ENCODE data around the gene CEP112.

CEP112 gene

DNA sequence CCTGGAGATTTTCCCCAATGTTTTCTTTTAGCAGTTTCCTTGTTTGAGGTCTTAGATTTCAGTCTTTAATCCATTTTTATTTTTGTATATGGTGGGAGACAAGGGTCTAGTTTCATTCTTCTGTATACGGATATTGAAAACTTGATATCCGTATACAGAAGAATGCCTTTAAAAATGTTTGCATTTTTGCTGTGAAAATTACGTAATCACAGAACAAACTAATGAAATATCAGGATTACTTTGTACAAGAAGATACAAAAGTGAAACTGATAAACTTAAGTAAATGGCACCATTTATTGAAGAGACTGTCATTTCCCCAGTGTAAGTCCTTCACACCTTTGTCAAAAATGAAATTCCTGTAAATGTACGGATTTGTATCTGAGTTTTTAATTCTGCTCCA is 13.3 kb downstream of the CEP112 start:
- DNase-seq (ENCODE audit: low read depth, low spot score) = no peak
- H3K36me3 ChIP-seq (ENCODE audit: insufficient read depth, low read length) = peaks cover 36% of the 10 kb centered on the region
- H3K9ac ChIP-seq (ENCODE audit: insufficient read length) = no peak overlapping the region
- no peak overlapping the region for H3K27ac ChIP-seq
- no peaks in the 10 kb centered on the region for H3K9me3 ChIP-seq (ENCODE audit: low read depth, low read length)
- no peak for TF ChIP-seq FOXP2 (optimal IDR thresholded peaks at IDR 0.05; ENCODE audit: control extremely low read depth, extremely low read length, insufficient read depth)
- no peak for TF ChIP-seq POLR2AphosphoS5 (IDR thresholded peaks at IDR 0.05; ENCODE audit: borderline replicate concordance, low read depth, low read length)
- TF ChIP-seq EZH2 (IDR thresholded peaks at IDR 0.05) = no peak
- H3K4me3 ChIP-seq = no peak overlapping the region

DNA sequence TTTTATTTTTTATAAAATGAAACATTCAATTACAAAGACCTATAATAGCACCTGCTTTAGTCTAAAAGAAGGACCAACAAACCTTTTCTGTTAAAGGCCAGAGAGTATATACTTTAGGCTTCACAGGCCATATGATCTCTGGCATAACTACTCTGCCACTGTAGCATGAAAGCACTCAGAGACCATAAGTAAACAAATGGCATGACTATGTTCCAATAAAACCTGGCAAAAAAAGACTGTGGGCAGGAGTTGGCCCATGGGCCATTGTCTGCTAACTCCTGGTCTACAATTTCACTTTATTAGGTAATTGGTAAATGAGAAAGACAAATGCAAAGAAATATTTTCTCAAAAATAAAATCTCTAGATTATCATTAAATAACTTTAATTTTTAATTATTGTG is 14.9 kb downstream of the CEP112 start:
- no peak for TF ChIP-seq POLR2AphosphoS5 (IDR thresholded peaks at IDR 0.05; ENCODE audit: borderline replicate concordance, low read depth, low read length)
- no peak for TF ChIP-seq FOXP2 (optimal IDR thresholded peaks at IDR 0.05; ENCODE audit: control extremely low read depth, extremely low read length, insufficient read depth)
- DNase-seq (ENCODE audit: low read depth, low spot score) = no peak

DNA sequence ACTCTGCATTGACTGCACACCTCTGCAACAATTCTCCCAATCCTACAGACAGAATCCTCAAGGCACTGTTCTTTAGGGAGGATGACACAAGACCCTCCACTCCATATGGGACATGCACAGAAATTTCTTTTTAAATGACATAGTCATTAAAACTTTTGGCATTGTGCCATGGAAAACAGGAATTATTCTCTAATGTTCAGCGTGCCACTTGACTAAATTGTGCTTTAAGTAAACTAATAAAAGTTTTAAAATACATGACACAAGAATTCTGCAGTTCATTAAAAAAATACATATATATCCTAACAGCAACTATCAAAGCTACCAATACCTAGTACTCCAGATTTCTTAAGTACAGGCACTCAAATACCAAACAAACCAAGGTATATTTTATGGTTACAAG is 16.0 kb downstream of the CEP112 start:
- H3K9ac ChIP-seq (ENCODE audit: insufficient read length) = no peak overlapping the region
- no peak for TF ChIP-seq FOXP2 (optimal IDR thresholded peaks at IDR 0.05; ENCODE audit: control extremely low read depth, extremely low read length, insufficient read depth)
- no peak for TF ChIP-seq POLR2AphosphoS5 (IDR thresholded peaks at IDR 0.05; ENCODE audit: borderline replicate concordance, low read depth, low read length)
- no peak for TF ChIP-seq EZH2 (IDR thresholded peaks at IDR 0.05)
- peaks cover 16% of the 10 kb centered on the region for H3K36me3 ChIP-seq (ENCODE audit: insufficient read depth, low read length)
- no peak overlapping the region for H3K4me3 ChIP-seq
- no peak for DNase-seq (ENCODE audit: low read depth, low spot score)
- no peak overlapping the region for H3K27ac ChIP-seq
- H3K9me3 ChIP-seq (ENCODE audit: low read depth, low read length) = no peaks in the 10 kb centered on the region

More for the DNA sequence above, 14.9 kb downstream of the CEP112 start:
- no peak overlapping the region for H3K27ac ChIP-seq
- H3K9me3 ChIP-seq (ENCODE audit: low read depth, low read length) = no peaks in the 10 kb centered on the region
- H3K36me3 ChIP-seq (ENCODE audit: insufficient read depth, low read length) = peaks cover 28% of the 10 kb centered on the region
- no peak overlapping the region for H3K9ac ChIP-seq (ENCODE audit: insufficient read length)
- H3K4me3 ChIP-seq = no peak overlapping the region

DNA sequence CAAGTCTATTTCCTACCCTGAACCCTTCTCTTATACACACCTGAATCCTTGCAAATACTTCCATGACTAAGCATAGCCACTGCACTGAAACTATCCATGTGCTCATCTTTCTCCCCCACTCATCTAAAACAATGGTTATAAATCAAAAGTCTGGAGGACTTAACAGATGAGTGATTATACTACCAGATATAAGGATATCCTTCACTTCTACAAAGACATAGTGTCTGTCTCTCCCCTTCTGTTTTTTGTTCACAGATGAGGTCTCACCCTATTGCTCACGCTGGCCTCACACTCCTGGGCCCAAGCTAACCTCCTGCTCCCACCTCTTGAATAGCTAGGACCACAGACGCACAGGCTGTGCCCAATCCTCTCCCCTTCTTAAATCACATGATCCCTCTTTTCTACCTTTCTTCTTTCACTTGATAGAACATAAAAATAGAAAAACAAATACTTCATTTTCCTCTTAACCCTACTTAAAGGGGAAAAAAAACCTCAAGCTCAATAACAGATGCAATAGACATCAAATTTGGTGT is 19.2 kb downstream of the CEP112 start:
- H3K4me3 ChIP-seq = no peak overlapping the region
- no peaks in the 10 kb centered on the region for H3K9me3 ChIP-seq (ENCODE audit: low read depth, low read length)
- peaks cover 9% of the 10 kb centered on the region for H3K36me3 ChIP-seq (ENCODE audit: insufficient read depth, low read length)
- TF ChIP-seq POLR2AphosphoS5 (IDR thresholded peaks at IDR 0.05; ENCODE audit: borderline replicate concordance, low read depth, low read length) = no peak
- TF ChIP-seq FOXP2 (optimal IDR thresholded peaks at IDR 0.05; ENCODE audit: control extremely low read depth, extremely low read length, insufficient read depth) = no peak
- TF ChIP-seq EZH2 (IDR thresholded peaks at IDR 0.05) = no peak
- no peak overlapping the region for H3K9ac ChIP-seq (ENCODE audit: insufficient read length)
- no peak for DNase-seq (ENCODE audit: low read depth, low spot score)
- H3K27ac ChIP-seq = no peak overlapping the region

DNA sequence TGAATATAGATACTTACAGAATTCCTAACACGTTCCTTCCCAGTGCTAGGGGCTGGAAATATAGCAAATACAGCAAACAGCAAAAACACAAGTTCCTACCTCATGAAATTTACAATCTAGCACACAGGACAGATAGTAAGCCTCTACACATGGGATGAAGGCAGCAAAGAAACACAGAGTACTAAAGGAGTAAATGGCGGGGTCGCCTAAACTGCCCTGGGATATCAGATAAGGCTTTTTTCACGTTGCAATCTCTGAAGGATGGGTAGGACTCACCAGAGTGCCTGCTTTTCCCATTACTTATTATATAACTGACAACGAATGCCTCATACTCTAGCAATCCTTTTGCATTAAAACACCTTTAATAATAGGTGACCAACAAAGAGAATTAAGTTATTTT is 19.8 kb downstream of the CEP112 start:
- Histone ChIP-seq H3K9me3 (ENCODE audit: low read depth, low read length) (no peaks in the 10 kb centered on the region), H3K4me3 (no peak overlapping the region), H3K27ac (no peak overlapping the region), H3K9ac (ENCODE audit: insufficient read length) (no peak overlapping the region), H3K36me3 (ENCODE audit: insufficient read depth, low read length) (peaks cover 9% of the 10 kb centered on the region)
- TF ChIP-seq FOXP2 (optimal IDR thresholded peaks at IDR 0.05; ENCODE audit: control extremely low read depth, extremely low read length, insufficient read depth) = no peak
- TF ChIP-seq EZH2 (IDR thresholded peaks at IDR 0.05) = no peak
- no peak for TF ChIP-seq POLR2AphosphoS5 (IDR thresholded peaks at IDR 0.05; ENCODE audit: borderline replicate concordance, low read depth, low read length)
- DNase-seq (ENCODE audit: low read depth, low spot score) = no peak

DNA sequence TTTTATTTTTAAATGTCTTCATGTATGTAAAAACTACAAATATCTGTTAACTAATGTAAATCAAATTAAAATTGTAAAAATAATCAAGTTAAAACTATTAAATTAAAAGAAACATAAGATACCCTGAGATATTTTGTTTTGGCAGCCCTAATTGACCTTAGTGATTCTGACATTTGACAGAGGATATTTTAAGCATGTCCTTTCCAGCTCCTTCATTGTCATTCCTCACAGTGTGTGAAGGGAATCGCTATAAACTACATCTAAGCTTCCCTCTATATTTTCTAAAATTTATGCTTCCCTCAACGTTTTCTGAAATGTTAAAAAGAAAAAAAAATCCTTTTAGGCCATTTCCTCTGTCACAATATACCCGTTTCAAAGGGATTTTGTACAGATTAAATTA is 20.2 kb downstream of the CEP112 start:
- Histone ChIP-seq H3K9me3 (ENCODE audit: low read depth, low read length) (no peaks in the 10 kb centered on the region), H3K27ac (no peak overlapping the region), H3K36me3 (ENCODE audit: insufficient read depth, low read length) (peaks cover 9% of the 10 kb centered on the region), H3K9ac (ENCODE audit: insufficient read length) (no peak overlapping the region), H3K4me3 (no peak overlapping the region)
- TF ChIP-seq POLR2AphosphoS5 (IDR thresholded peaks at IDR 0.05; ENCODE audit: borderline replicate concordance, low read depth, low read length) = no peak
- no peak for TF ChIP-seq FOXP2 (optimal IDR thresholded peaks at IDR 0.05; ENCODE audit: control extremely low read depth, extremely low read length, insufficient read depth)
- DNase-seq (ENCODE audit: low read depth, low spot score) = no peak

DNA sequence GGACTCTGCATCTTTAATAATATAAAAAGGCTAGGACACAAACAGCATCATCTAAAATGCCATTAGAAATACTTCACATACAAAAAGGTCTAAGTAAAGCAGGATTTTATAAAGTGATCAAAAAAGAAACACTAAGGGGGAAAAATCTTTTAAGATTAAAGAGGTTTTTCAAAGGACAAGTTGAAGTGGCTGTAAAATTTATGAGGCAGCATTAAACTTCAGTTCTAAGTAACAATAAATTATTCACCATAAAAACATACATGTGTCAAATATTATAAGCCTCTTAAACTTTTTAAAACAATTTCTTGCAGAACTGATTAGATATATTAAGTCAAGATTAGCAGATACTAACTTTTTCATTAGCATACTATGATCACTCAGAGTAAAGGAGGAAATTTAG is 20.8 kb downstream of the CEP112 start:
- H3K36me3 ChIP-seq (ENCODE audit: insufficient read depth, low read length) = peaks cover 9% of the 10 kb centered on the region
- no peak for DNase-seq (ENCODE audit: low read depth, low spot score)
- no peaks in the 10 kb centered on the region for H3K9me3 ChIP-seq (ENCODE audit: low read depth, low read length)
- TF ChIP-seq EZH2 (IDR thresholded peaks at IDR 0.05) (no peak), POLR2AphosphoS5 (IDR thresholded peaks at IDR 0.05; ENCODE audit: borderline replicate concordance, low read depth, low read length) (no peak), FOXP2 (optimal IDR thresholded peaks at IDR 0.05; ENCODE audit: control extremely low read depth, extremely low read length, insufficient read depth) (no peak)
- no peak overlapping the region for H3K9ac ChIP-seq (ENCODE audit: insufficient read length)
- H3K4me3 ChIP-seq = no peak overlapping the region
- H3K27ac ChIP-seq = no peak overlapping the region

DNA sequence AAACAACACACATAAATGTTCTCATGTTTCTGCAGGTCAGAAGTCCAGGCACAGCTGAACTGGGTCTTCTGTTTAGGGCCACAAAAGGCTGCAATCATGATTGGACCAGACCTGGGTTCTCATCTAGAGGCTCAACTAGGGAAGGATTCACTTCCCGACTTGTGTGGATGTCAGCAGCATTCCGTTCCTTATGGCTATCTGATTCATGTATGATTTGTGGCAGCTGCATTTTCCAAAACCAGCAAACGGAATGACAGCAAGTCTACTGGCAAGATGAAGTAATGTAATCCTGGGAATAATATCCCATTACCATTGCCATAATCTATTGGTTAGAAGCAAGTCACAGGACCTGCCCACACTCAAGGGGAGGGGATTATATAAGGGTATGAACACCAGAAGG is 22.1 kb downstream of the CEP112 start:
- no peak overlapping the region for H3K9ac ChIP-seq (ENCODE audit: insufficient read length)
- H3K36me3 ChIP-seq (ENCODE audit: insufficient read depth, low read length) = peaks cover 9% of the 10 kb centered on the region
- H3K27ac ChIP-seq = no peak overlapping the region
- TF ChIP-seq EZH2 (IDR thresholded peaks at IDR 0.05) (no peak), POLR2AphosphoS5 (IDR thresholded peaks at IDR 0.05; ENCODE audit: borderline replicate concordance, low read depth, low read length) (no peak), FOXP2 (optimal IDR thresholded peaks at IDR 0.05; ENCODE audit: control extremely low read depth, extremely low read length, insufficient read depth) (no peak)
- H3K9me3 ChIP-seq (ENCODE audit: low read depth, low read length) = no peaks in the 10 kb centered on the region
- no peak overlapping the region for H3K4me3 ChIP-seq
- DNase-seq (ENCODE audit: low read depth, low spot score) = no peak

DNA sequence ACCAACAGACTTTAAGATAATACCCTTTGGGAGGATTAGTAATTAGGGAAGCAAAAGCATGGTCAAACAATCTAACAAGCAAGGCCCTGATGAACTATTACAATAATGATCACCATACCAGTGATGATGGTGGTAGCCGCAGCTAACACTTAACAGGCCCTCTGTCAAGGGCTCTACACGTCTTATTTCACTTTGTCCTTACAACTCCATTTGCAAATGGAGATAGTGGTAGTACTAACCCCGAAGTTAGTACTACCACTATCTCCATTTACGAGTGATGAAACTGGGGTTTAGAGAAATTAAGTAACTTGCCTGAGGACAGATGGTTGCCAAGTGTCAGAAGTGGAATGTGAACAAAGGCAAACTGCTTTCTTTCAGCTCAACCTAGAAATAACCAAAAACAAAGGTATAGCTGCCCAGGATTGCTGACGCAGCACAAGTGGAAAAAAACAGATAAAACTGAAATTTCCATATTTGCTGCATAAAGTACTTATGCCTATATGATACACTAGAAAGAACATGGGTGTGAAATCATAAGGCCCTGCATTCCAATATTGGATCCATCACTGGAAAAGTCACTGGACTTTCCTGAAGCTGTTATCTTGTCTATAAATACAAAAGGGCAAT is 24.6 kb downstream of the CEP112 start:
- H3K27ac ChIP-seq = no peak overlapping the region

More for the DNA sequence above, 24.6 kb downstream of the CEP112 start:
- peaks cover 3% of the 10 kb centered on the region; the same call in 1 of the 2 replicates for H3K36me3 ChIP-seq (ENCODE audit: insufficient read depth, low read length)
- no peaks in the 10 kb centered on the region for H3K9me3 ChIP-seq (ENCODE audit: low read depth, low read length)
- no peak overlapping the region for H3K9ac ChIP-seq (ENCODE audit: insufficient read length)
- TF ChIP-seq FOXP2 (optimal IDR thresholded peaks at IDR 0.05; ENCODE audit: control extremely low read depth, extremely low read length, insufficient read depth) (no peak), POLR2AphosphoS5 (IDR thresholded peaks at IDR 0.05; ENCODE audit: borderline replicate concordance, low read depth, low read length) (no peak), EZH2 (IDR thresholded peaks at IDR 0.05) (no peak)
- no peak overlapping the region for H3K4me3 ChIP-seq
- DNase-seq (ENCODE audit: low read depth, low spot score) = no peak

Measured in SK-N-MC (cell line).